ENCODE results near the gene AUTS2. TPM values are rescaled to one million over a fixed set of nuclear protein-coding genes. Genes with fewer than 3 reads are reported as not detected.

AUTS2 gene
- total and polyA plus RNA-seq, 4 experiments from 2014 or later: 3.4 to 35.2 (median 25.5) TPM

GRCh38 chr7:70599446-70600190 is 1001.3 kb downstream of the AUTS2 start:
- CTCF ChIA-PET (ENCODE audit: partially characterized antibody): no interaction called here
- H3K27ac Mint-ChIP-seq: no peak overlapping the region
- no peak overlapping the region for H3K4me3 Mint-ChIP-seq
- Histone ChIP-seq H3K27me3 (ENCODE audit: insufficient read depth, low read length) (no peaks in the 10 kb centered on the region), H3K9me3 (ENCODE audit: control insufficient read depth in 1 of 2, low read length in 2 of 2) (no peaks in the 10 kb centered on the region), H3K4me1 (ENCODE audit: insufficient read depth, low read length) (peaks cover 5% of the 10 kb centered on the region), H3K27ac (ENCODE audit: low read depth, low read length) (no peak overlapping the region), H3K36me3 (ENCODE audit: insufficient read depth, low read length) (no peaks in the 10 kb centered on the region), H3K4me3 (ENCODE audit: low read length in 2 of 2) (no peak overlapping the region)
- H3K27me3 Mint-ChIP-seq: peaks cover 20 to 23% of the 10 kb centered on the region in 2 donors
- peaks cover 0 to 20% (median 10%) of the 10 kb centered on the region in 8 donors for H3K9me3 Mint-ChIP-seq
- peaks cover 1 to 8% (median 4%) of the 10 kb centered on the region in 4 donors for H3K4me1 Mint-ChIP-seq
- peaks cover 0 to 12% of the 10 kb centered on the region in 2 donors for H3K36me3 Mint-ChIP-seq
- POLR2A ChIA-PET (ENCODE audit: partially characterized antibody): no interaction called here
- DNase-seq: no peak
- intact Hi-C loops (cut with micrococcal nuclease): loop anchor here (10.0 kb wide), 1 partner anchor 95 kb away; no protein-coding TSS in a partner anchor

- Mint-ChIP-seq H3K4me3 (no peak overlapping the region), H3K27ac (no peak overlapping the region), H3K9me3 (peaks cover 0 to 20% (median 10%) of the 10 kb centered on the region in 8 donors), H3K36me3 (peaks cover 0 to 12% of the 10 kb centered on the region in 2 donors), H3K27me3 (peaks cover 16 to 19% of the 10 kb centered on the region in 2 donors), H3K4me1 (peaks cover 0 to 5% (median 3%) of the 10 kb centered on the region in 4 donors)
- H3K9me3 ChIP-seq (ENCODE audit: control insufficient read depth in 1 of 2, low read length in 2 of 2): no peaks in the 10 kb centered on the region
- no peaks in the 10 kb centered on the region for H3K27me3 ChIP-seq (ENCODE audit: insufficient read depth, low read length)
- H3K36me3 ChIP-seq (ENCODE audit: insufficient read depth, low read length): no peaks in the 10 kb centered on the region
- CTCF ChIA-PET (ENCODE audit: partially characterized antibody): no interaction called here
- H3K4me3 ChIP-seq (ENCODE audit: low read length in 2 of 2): no peak overlapping the region
- DNase-seq: no peak
- H3K4me1 ChIP-seq (ENCODE audit: insufficient read depth, low read length): no peaks in the 10 kb centered on the region
- H3K27ac ChIP-seq (ENCODE audit: low read depth, low read length): no peak overlapping the region
- intact Hi-C loops (cut with micrococcal nuclease): no loop called here
- POLR2A ChIA-PET (ENCODE audit: partially characterized antibody): no interaction called here
Observed at GRCh38 chr7:70600993-70601392, 1002.7 kb downstream of the AUTS2 start.

GRCh38 chr7:70602117-70602516 is 1003.8 kb downstream of the AUTS2 start:
- H3K27me3 Mint-ChIP-seq: peaks cover 14% of the 10 kb centered on the region in 2 donors
- H3K36me3 Mint-ChIP-seq: peaks cover 0 to 12% of the 10 kb centered on the region in 2 donors
- peaks cover 0 to 20% (median 10%) of the 10 kb centered on the region in 8 donors for H3K9me3 Mint-ChIP-seq
- H3K36me3 ChIP-seq (ENCODE audit: insufficient read depth, low read length): no peaks in the 10 kb centered on the region
- POLR2A ChIA-PET (ENCODE audit: partially characterized antibody): no interaction called here
- no peak overlapping the region for H3K27ac ChIP-seq (ENCODE audit: low read depth, low read length)
- intact Hi-C loops (cut with micrococcal nuclease): no loop called here
- H3K4me3 Mint-ChIP-seq: no peak overlapping the region
- no peak overlapping the region for H3K4me3 ChIP-seq (ENCODE audit: low read length in 2 of 2)
- H3K4me1 ChIP-seq (ENCODE audit: insufficient read depth, low read length): no peaks in the 10 kb centered on the region
- H3K27ac Mint-ChIP-seq: no peak overlapping the region
- H3K27me3 ChIP-seq (ENCODE audit: insufficient read depth, low read length): no peaks in the 10 kb centered on the region
- no peaks in the 10 kb centered on the region for H3K9me3 ChIP-seq (ENCODE audit: control insufficient read depth in 1 of 2, low read length in 2 of 2)
- no peak for DNase-seq
- CTCF ChIA-PET (ENCODE audit: partially characterized antibody): no interaction called here
- H3K4me1 Mint-ChIP-seq: no peaks in the 10 kb centered on the region

DNA sequence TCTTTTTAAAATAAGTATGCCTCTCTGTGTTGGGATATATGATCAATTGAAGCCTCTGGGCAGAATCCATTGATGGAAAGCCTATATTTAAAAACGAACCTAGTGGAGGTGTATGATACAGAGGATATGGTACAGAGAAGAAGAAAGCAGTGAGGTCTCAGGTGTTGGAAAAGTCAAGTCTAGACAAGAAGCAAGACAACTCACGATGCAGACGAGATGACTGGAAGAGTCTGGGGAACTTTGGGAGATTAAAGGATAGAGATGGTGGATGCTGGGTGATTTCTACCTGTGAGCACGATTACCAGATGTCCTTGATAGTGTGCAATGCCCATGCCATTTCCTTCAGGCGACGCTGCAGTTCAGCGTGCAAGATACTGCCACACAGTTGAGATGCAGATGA is 1009.0 kb downstream of the AUTS2 start:
- DNase-seq: no peak
- CTCF ChIA-PET (ENCODE audit: partially characterized antibody): no interaction called here
- Mint-ChIP-seq H3K27ac (no peak overlapping the region), H3K36me3 (no peaks in the 10 kb centered on the region), H3K4me1 (no peaks in the 10 kb centered on the region), H3K27me3 (peaks cover 0 to 3% of the 10 kb centered on the region in 2 donors), H3K4me3 (no peak overlapping the region), H3K9me3 (peaks cover 0 to 10% (median 0%) of the 10 kb centered on the region in 8 donors)
- Histone ChIP-seq H3K36me3 (ENCODE audit: insufficient read depth, low read length) (no peaks in the 10 kb centered on the region), H3K4me1 (ENCODE audit: insufficient read depth, low read length) (no peaks in the 10 kb centered on the region), H3K4me3 (ENCODE audit: low read length in 2 of 2) (no peak overlapping the region), H3K27ac (ENCODE audit: low read depth, low read length) (no peak overlapping the region), H3K27me3 (ENCODE audit: insufficient read depth, low read length) (no peaks in the 10 kb centered on the region), H3K9me3 (ENCODE audit: control insufficient read depth in 1 of 2, low read length in 2 of 2) (no peaks in the 10 kb centered on the region)
- intact Hi-C loops (cut with micrococcal nuclease): no loop called here
- POLR2A ChIA-PET (ENCODE audit: partially characterized antibody): no interaction called here

DNA sequence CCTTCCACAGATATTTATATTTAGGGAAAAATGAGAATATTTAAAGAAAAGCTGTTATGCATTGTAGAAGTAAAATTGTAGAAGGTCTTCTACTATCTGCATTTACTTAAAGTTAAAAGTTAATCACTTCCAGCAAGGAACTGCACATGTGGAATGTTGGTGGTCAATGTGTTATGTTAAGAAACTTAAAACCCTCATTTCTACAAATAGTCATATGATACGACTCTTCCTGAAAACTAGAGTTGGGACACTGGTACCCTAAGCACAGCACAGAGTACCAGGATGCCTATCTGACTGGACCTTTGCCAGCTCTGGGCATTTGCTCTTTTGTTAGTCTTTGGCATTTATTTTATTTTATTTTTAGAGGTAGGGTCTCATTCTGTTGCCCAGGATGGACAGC is 1009.5 kb downstream of the AUTS2 start:
- Mint-ChIP-seq H3K4me1 (no peaks in the 10 kb centered on the region), H3K27me3 (peaks cover 0 to 3% of the 10 kb centered on the region in 2 donors), H3K9me3 (peaks cover 0 to 10% (median 0%) of the 10 kb centered on the region in 8 donors), H3K36me3 (no peaks in the 10 kb centered on the region), H3K4me3 (no peak overlapping the region), H3K27ac (no peak overlapping the region)
- DNase-seq: no peak
- H3K9me3 ChIP-seq (ENCODE audit: control insufficient read depth in 1 of 2, low read length in 2 of 2): no peaks in the 10 kb centered on the region
- ChIA-PET CTCF (ENCODE audit: partially characterized antibody) (no interaction called here), POLR2A (ENCODE audit: partially characterized antibody) (no interaction called here)
- no peaks in the 10 kb centered on the region for H3K36me3 ChIP-seq (ENCODE audit: insufficient read depth, low read length)
- no peak overlapping the region for H3K4me3 ChIP-seq (ENCODE audit: low read length in 2 of 2)
- no peak overlapping the region for H3K27ac ChIP-seq (ENCODE audit: low read depth, low read length)
- H3K4me1 ChIP-seq (ENCODE audit: insufficient read depth, low read length): no peaks in the 10 kb centered on the region
- intact Hi-C loops (cut with micrococcal nuclease): no loop called here
- H3K27me3 ChIP-seq (ENCODE audit: insufficient read depth, low read length): no peaks in the 10 kb centered on the region

DNA sequence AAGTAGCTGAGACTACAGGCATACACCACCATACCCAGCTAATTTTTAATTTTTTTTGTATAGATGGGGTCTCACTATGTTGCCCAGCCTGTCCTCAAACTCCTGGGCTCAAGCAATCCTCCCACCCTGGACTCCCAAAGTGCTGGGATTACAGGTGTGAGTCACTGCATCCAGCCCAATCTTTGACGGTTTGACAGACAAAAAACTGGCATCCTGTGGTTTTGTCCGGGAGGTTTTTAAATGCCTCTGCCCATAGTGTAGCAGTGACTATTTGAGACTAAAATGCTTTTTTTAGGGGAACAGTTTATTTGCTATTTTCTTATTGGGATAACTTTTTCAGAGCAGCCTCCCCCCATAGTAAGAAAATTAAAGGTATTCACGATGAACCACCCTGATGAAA is 1010.0 kb downstream of the AUTS2 start:
- intact Hi-C loops (cut with micrococcal nuclease): no loop called here
- ChIA-PET CTCF (ENCODE audit: partially characterized antibody) (no interaction called here), POLR2A (ENCODE audit: partially characterized antibody) (no interaction called here)
- Histone ChIP-seq H3K4me3 (ENCODE audit: low read length in 2 of 2) (no peak overlapping the region), H3K27ac (ENCODE audit: low read depth, low read length) (no peak overlapping the region), H3K36me3 (ENCODE audit: insufficient read depth, low read length) (no peaks in the 10 kb centered on the region), H3K9me3 (ENCODE audit: control insufficient read depth in 1 of 2, low read length in 2 of 2) (no peaks in the 10 kb centered on the region), H3K27me3 (ENCODE audit: insufficient read depth, low read length) (no peaks in the 10 kb centered on the region), H3K4me1 (ENCODE audit: insufficient read depth, low read length) (no peaks in the 10 kb centered on the region)
- no peak overlapping the region for H3K4me3 Mint-ChIP-seq
- no peaks in the 10 kb centered on the region for H3K36me3 Mint-ChIP-seq
- H3K9me3 Mint-ChIP-seq: peaks cover 0 to 10% (median under 1%) of the 10 kb centered on the region in 8 donors
- no peak for DNase-seq
- peaks cover 0 to 3% of the 10 kb centered on the region in 2 donors for H3K27me3 Mint-ChIP-seq
- no peaks in the 10 kb centered on the region for H3K4me1 Mint-ChIP-seq
- no peak overlapping the region for H3K27ac Mint-ChIP-seq

GRCh38 chr7:70612811-70613210 is 1014.5 kb downstream of the AUTS2 start:
- Mint-ChIP-seq H3K9me3 (peaks cover 0 to 4% (median 0%) of the 10 kb centered on the region in 8 donors), H3K27me3 (peaks cover 0 to 1% of the 10 kb centered on the region in 2 donors), H3K36me3 (no peaks in the 10 kb centered on the region), H3K4me1 (no peaks in the 10 kb centered on the region), H3K27ac (no peak overlapping the region), H3K4me3 (peak overlapping the region in 1 of 8 donors; percentile 29)
- no peak overlapping the region for H3K4me3 ChIP-seq (ENCODE audit: low read length in 2 of 2)
- H3K27me3 ChIP-seq (ENCODE audit: insufficient read depth, low read length): no peaks in the 10 kb centered on the region
- no peak for DNase-seq
- ChIA-PET CTCF (ENCODE audit: partially characterized antibody) (no interaction called here), POLR2A (ENCODE audit: partially characterized antibody) (no interaction called here)
- no peak overlapping the region for H3K27ac ChIP-seq (ENCODE audit: low read depth, low read length)
- H3K4me1 ChIP-seq (ENCODE audit: insufficient read depth, low read length): no peaks in the 10 kb centered on the region
- H3K9me3 ChIP-seq (ENCODE audit: control insufficient read depth in 1 of 2, low read length in 2 of 2): no peaks in the 10 kb centered on the region
- intact Hi-C loops (cut with micrococcal nuclease): no loop called here
- H3K36me3 ChIP-seq (ENCODE audit: insufficient read depth, low read length): no peaks in the 10 kb centered on the region

Data from CD4-positive, alpha-beta memory T cell (primary cell).